Hematopoietic multipotent progenitor cell treated with erythropoietin and hydrocortisone succinate and interleukin-3 and kit ligand, for 17 days (in vitro differentiated cells): ENCODE data around the gene PRLH.

ENCODE experiments used
- DNase-seq: peaks from one replicate; pipeline ENCODE4 v3.0.0-alpha.2; 2015; ENCODE audit warnings: low spot score

PRLH gene

GRCh38 chr2:237565974-237566373 lies 400 bp upstream of the PRLH start:
- no peak for DNase-seq

- DNase-seq = no peak
Observed at GRCh38 chr2:237567276-237568029, 1.1 kb downstream of the PRLH start.

GRCh38 chr2:237568121-237568660 lies 1.8 kb downstream of the PRLH start:
- DNase-seq = no peak

DNA sequence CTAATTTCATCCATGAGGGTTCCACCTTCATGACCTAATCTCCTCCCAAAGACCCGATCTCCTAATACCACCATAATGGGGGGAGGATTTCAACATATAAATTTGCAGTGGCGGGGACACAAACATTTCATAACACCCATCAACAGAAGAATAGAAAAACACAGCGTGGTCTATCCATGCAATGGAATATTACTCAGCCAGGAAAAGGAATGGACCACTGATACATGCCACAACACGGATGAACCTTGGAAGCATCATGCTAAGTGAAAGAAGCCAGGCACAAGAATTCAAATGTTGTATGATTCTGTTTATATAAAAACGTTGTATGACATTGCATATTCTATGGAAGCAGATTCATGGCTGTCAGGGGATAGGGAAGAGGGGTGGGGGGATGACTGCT lies 2.7 kb downstream of the PRLH start:
- no peak for DNase-seq

DNA sequence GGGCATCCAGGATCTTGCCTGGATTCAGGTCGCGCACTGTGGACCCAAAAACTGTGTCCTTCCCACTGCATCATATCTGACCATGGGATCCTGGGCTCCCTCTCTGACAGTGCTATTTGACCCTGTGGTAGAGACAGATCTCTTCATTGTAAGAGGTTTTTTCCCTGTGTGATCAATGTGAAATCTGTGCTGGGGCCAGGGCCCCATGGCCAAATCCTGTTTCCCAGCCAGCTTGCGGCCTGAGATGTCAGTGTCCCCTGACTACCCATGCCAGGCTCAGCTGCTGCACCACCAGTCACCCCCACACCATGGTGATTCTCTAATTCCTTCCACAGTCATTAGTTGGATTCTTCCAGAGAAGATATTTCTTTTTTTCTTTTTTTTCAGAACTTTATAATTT lies 3.5 kb downstream of the PRLH start:
- no peak for DNase-seq

GRCh38 chr2:237570776-237571335 lies 4.5 kb downstream of the PRLH start:
- DNase-seq = no peak

DNA sequence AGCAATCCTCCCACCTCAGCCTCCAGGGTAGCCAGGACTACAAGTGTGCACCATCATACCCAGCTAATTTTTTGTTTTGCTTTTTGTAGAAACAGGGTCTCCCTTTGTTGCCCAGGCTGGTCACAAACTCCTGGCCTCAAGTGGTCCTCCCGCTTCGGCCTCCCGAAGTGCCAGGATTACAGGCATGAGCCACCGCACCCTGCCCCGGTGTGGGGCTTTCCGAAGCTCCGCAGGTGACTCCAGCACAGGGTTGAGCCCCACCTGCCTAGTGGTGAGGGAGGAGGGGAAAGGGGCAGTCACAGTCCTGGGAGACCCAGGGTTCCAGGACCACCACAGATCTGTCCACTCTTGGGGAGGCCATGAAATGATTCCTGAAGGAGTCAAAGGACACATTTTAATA lies 5.2 kb downstream of the PRLH start:
- no peak for DNase-seq

GRCh38 chr2:237572021-237572741 lies 5.8 kb downstream of the PRLH start:
- DNase-seq = peak; percentile 72

- no peak for DNase-seq
Observed at GRCh38 chr2:237572742-237573101, 6.3 kb downstream of the PRLH start.

DNA sequence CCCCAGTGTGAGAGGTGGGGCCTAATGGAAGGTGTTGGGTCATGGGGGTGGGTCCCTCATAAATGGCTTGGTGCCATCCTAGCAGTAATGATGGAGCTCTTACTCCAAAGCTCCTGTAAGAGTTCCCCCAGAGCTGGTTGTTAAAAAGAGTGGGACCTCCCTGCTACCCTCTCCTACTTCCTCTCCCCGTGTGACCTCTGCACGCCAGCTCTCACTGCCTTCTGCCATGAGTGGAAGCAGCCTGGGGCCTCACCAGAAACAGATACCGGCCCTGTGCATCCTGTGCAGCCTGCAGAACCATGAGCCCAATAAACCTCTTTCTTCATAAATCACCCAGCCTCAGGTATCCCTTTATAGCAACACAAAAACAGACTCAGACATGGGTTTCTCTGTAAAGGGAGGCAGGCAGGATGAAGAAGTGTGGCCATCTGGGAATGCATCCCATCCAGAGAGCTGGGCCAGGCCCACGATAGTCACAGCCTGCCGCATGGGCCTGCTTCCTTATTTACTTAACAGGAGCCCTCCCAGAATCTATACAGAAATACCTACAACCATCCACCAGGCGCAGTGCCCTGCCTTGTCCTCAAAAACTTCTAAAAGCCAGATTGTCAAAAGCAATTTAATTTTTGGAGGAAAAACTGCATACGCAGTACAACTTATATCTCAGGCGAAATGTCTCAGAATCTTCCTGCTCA lies 7.5 kb downstream of the PRLH start:
- no peak for DNase-seq

GRCh38 chr2:237574467-237574866 lies 8.1 kb downstream of the PRLH start:
- no peak for DNase-seq

DNA sequence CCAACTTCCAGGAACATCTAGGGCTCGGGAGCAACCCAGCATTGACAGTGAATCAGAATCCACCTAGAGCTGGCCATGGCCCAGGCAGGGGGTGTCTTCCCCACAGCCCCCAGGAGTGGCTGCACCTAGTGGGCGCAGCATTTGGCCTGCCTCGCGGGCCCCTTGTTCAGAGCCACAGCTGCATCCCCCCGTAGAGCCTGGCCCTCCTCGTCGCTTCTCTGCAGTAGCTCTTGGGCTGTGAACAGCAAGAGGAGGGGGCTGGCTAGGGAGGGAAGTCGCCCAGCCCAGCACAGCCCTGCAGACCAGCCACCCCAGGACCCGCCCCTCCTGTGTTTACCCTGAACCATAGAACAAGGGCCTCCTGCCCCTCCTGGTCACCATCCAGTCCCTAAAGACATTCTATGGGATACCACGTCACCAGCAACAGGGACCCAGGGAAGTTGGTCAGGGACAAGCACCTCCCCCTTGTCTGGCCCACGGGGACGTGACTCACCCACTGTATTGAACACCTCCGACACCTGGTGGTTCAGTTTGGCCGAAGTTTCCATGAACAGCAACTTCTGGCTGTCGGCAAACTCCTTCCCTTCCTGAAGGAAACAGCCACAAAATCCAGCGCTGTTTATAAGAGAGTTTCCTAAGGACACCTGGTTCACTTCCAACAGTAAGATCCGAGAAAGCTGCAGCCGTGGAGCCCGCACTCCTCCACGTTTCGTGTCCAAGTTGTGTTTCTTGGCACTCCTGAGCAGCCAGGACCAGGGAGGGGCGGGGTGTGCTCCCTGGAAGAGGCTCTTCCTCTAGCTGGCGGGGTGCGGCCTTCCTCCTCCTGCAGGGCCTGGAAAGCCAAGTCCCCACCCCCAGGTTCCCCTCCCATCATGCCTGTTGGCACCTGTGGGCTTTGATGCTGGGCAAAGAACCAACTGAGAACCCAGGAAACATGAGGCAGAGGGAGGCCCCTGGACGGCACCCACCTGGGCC lies 8.8 kb downstream of the PRLH start:
- no peak for DNase-seq

GRCh38 chr2:237575869-237576862 lies 9.8 kb downstream of the PRLH start:
- DNase-seq = no peak

GRCh38 chr2:237576974-237577373 lies 10.6 kb downstream of the PRLH start:
- no peak for DNase-seq

- DNase-seq = no peak
Observed at GRCh38 chr2:237577458-237577857, 11.1 kb downstream of the PRLH start.

DNA sequence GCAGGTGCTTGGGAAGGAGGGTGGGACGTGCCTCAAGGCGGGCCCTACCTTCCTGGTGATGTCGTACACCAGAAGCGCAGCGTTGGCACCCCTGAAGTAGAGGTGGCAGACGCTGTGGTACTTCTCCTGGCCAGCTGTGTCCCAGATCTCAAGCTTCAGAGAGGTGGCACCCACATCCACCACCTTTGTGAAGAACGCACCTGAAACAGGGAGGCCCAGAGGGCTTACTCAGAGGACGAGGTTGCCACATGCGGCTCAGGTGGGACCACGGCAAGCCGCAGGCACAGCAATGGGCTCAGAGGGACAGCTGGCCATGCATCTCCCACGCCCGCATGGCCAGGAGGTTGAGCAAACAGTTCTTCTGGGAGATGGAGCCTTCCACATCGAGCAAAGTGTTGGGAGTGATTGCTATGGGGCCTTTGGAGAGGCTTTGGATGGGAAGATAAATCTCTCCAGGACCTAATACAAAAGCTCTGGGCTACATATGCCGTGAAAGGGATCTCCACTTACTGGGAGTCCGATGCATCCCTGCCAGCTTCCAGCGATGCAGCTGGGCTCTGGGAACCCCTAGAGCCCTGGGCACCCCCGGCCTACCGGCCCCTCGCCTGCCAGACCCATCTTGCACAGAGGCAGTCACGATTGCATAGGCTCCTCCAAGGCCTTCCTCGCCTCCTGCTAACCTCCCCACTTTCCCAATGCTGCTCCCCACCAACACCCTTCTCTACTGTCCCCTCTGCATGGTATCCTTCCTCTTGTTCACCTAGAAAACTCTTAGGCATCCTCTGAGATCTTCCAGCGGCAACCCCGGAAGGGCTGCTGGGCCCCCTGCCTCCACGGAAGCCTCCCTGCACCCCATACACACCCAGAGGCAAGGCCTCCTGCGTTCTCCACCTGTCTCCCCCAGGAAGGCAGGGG lies 11.8 kb downstream of the PRLH start:
- DNase-seq = no peak

GRCh38 chr2:237581326-237581725 lies 15.0 kb downstream of the PRLH start:
- no peak for DNase-seq

- no peak for DNase-seq
Observed at GRCh38 chr2:237581751-237582746, 15.7 kb downstream of the PRLH start.
